CD4-positive, alpha-beta T cell treated with Interleukin-15 for 4 hours (primary cell): ENCODE results near the gene ABCG1.

ENCODE experiments used
- DNase-seq: peaks from one replicate; pipeline ENCODE4 v3.0.0-alpha.2; 2020; ENCODE audit warnings: low spot score

The ABCG1 gene

DNA sequence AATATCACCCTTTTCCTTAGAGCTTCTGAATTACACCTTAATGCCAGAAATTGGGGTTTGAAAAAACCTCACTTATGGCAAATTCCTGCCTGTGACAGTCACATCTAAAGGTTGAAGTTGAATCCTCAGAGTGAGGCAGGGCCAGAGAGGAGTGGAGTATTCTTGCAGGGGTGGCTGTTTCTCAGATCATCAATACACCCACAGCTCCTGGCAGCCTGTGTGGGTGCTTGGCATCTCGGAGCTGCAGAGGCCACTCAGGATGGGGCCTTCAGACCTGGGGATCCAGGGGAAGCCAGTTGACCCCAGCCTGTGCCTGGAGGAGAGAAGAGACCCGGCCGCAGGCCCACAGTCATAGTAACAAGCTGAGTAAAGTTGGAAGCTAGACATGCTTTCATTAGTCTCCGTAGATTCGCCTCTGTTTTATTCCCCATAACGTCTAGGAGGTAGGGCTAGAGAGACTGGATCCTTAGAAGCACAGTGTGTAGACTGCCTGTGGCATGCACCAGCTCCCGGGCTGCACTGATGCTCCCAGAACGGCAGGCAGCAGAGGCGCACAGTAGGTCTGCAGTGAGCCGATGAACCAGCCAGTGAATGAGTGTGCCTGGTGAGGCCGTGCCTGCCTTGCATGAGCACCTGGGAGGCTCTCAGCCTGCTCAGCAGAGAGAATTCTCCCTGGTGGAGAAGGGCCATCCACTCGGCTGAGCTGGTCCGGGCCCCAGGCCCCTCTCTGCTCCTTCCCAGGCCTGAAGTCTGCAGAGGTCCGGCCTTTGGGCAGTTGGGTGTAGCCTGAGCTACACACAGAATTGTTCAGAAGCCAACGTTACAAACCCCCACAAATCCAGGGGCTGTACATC is 53.4 kb downstream of the ABCG1 start:
- DNase-seq, result no peak

DNA sequence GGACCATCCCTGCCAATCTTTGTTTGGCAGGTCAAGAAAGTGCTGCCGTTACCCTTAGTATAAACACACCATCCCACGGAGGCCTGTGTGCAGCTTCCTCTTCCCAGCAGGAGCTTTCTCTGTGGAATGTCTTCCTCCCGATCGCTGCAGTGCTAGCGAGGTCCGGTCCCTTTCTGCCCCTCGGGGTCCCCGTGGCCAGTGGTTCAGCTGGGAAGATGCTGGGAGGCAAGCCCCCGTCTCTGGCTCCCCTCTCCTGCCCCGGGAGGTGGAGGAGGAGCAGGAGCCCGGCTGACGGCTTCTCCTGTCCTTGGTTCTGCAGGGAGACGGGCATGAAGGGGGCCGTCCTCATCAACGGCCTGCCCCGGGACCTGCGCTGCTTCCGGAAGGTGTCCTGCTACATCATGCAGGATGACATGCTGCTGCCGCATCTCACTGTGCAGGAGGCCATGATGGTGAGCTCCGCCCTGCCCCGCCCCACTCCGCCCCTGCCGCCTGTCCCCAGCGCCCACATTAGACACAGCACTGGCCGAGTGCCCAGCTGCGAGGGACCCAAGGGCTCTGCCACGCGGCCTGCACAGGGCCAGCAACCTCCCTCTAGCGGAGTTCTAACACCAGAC is 54.2 kb downstream of the ABCG1 start:
- no peak for DNase-seq

DNA sequence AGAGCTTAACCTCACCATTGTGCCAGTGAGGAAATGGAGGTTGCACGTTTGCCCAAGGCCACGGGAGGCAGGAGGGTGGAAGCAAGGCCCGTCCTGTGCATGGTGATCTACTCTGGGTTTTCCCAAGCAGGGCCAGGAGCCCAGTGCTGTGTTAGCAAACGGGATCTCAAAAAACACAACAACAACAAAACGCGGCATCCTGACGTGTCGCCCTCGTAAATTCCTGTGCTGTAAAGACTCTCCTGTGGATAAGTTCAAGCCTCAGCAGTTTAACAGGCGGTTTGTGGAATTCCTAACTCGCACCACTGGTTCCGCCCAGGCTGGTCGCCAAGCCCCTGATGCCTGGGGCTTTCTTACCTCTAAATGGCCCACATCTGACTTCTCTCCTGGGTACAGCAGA is 57.1 kb downstream of the ABCG1 start:
- no peak for DNase-seq

DNA sequence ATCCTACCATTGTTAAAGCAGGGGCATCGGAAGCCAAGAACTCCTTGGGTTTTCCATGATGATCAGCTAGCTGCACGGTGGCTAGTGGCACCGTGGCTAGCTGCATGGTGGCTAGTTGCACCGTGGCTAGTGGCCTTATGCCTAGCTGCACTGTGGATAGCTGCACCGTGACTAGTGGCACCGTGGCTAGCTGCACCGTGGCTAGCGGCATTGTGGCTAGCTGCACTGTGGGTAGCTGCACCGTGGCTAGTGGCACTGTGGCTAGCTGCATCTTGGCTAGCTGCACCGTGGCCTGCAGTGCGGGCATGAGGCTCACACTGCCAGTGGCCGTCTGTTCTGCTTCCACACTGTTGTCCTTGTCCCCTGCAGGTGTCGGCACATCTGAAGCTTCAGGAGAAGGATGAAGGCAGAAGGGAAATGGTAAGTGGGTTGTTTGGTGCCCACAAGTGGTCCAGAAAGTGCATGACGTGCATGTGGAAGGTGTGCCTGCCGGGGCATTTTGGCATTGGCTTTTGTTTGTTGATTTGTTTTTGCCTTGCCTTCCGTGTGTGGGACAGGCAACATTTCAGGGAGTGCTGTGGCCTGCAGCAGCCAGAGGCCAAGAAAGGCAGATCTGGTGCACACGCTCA is 57.7 kb downstream of the ABCG1 start:
- no peak for DNase-seq

DNA sequence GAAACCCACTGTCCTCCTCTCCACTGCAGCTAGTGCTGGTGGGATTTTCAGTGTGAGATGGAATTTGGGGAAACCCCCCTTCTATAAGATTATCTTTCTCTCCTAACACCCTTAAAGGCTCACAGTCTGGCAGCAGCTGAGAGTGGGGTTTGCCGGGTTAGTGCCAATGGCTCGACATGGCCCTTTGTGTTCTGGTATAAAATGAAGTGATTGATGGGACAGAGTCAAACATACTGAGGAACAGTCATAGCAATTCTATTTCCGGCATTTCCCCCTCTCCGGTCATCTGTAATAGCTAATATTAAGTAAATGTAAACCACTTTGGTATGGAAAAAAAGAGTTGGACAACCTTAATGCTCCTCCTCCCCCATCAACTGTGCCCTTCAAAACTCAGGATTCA is 58.7 kb downstream of the ABCG1 start:
- no peak for DNase-seq

DNA sequence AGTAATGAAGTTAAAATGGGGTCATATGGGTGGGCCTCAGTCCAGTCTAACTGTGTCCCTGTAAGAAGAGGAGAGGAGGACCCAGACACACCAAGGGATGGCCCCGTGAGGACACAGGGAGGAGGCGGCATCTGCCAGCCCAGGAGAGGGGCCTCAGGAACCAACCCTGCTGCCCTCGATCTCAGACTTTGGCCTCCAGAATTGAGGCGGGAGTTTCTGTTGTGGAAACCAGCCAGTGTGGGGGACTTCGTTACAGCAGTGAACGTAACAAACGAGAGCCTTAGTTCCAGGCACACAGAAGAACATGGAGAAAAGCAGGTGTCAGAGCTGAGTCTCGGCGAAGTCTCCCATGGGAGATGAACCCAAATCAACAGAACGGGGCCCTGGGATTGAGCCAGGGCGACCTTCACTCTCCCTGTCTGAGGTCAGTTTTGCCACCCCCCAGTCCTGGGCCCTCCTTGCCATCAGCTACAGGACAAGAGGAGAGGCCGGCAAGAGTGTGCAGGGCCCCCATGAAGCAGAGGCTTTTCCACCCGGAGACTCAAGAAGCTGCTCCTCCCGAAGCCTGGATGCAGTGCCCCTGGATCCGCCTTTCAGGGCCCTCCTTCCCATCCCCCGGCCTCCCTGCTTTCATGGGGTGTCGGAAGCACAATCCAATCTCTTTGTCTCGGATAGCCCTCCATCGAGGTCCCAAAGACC is 59.7 kb downstream of the ABCG1 start:
- DNase-seq, result no peak

DNA sequence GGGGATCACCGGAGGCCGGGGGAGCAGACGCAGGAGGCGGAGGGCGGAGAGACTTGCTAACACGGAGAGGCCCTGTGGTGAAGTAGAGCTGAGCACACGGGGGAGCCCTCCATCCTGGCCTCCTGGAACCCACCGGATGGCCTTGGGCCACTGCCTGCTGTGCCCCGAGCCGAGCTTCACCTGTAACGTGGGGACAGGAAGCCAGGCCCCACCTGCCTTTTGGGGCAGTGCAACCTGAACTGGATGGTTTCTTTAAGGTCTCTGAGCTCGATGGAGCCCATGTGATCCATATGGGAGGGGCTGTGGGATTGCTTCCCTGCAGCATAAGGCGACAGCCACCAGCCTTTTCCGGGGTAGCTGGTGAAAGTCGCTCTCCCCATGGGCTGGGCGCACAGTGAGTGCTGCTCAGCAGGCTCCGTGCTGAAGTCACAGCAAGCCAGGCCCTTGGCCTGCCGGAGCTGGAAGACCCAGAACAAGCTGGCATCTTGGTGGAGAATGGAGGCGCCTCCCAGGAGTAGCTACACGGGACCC is 60.5 kb downstream of the ABCG1 start:
- DNase-seq, result no peak

DNA sequence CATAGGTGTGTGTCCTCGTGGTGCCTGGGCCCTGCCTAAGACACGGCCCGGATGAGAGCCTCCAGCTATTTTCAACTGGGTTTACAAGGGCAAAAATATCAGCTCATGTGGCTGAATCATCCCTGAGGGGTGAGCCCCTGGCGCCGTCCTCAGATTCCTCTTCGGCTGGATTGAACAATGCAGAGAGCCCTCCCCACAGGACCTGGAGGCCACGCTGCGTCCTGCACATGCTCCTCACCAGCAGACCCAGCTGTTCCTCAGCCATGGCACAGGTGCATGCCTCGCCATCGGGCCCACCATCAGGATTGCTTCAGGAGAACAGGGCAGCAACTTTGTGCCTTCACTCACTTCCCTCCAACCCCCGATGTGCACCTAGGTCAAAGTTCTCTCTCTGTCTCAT is 60.9 kb downstream of the ABCG1 start:
- DNase-seq, result no peak

DNA sequence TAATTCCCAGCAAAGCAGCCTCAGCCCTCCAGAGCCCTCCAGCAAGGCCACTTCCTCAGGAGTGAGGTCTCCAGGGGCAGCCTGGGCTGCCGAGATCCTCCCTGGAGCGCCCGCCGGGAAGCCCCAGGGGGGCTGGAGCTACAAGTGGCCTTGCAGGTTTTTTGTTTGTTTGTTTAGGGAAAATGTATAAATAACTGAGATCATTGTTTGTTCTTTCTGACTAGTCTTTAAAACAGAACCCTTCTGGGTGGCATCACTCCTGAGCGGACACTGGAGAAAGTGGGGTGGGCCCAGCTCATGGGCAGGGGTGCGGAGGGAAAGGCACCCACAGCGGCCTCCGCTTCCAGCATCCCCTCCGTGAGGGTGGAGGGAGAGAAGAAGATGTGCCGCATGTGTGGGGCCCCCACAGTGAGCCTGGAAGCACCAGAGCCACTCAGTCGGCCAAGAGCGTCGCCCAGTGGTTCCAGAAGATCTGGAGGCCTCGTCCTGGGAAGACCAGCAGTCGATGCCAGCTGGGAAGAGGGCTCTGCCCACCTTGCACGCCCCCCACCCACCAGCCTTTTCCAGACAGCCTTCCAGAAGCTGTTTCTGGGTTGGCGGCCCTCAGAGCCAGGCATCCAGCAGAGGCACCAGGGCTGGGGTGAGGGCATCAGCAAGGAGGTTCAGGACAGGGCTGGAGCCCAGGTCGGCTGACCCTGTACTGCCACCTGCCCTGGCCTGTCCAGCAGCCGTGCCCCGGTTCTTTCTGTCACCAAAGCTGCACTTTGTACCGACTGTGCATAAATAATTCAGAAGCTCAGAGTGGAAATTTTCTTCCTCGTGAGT is 61.6 kb downstream of the ABCG1 start:
- DNase-seq, result no peak

DNA sequence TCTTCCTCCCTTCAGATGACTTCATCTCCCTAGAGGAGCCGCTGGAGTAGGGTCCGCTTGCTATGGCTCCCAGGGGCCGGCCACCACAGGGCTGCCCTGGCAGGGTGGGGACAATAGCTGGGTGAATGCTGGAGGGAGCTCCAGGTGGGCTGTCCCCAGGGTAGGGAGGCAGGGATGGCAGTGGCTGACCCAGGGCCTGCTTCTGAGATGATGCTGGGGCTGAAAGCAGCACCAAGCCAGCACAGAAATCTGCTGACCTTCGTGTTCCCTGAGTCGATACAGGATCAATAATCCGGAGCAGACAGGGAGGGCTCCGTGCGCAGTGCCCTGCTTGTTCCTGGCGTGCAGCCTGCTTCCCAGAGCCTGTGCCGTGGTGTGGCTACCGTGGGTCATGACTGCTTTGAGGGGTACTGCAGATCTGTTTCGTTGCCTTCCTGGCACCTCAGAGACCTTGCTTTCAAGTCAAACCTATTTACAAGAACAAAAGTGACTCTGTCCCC is 62.3 kb downstream of the ABCG1 start:
- no peak for DNase-seq

DNA sequence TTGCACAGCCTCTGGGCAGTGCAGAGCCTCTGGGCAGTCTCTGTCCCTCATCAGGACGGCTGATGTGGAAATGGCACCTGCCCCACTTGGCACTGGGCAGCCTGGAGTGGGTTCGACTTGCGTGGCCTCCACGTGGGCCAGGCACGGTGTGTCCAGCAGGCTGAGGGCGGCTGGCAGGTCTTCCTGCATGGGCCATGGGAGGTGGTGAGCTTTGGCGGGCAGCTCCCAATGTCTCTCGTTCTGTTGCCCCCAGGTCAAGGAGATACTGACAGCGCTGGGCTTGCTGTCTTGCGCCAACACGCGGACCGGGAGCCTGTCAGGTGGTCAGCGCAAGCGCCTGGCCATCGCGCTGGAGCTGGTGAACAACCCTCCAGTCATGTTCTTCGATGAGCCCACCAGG is 63.1 kb downstream of the ABCG1 start:
- no peak for DNase-seq

DNA sequence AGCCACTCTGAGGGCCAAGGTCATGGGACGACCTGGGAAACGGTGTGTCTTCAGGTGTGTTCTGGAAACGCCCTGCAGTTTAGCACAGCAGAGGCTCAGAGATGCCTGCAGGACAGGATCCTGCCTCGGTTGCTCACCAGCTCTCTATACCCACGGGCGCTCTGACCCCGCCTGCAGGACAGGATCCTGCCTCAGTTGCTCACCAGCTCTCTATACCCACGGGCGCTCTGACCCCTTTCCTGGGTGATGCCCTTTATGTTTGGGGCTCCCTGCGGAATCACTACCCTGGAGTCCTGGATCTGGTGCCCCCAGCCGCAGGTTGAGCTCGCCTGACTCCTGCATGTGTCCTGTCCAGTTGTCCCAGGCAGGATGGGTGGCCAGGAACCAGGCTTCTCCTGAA is 63.8 kb downstream of the ABCG1 start:
- no peak for DNase-seq

DNA sequence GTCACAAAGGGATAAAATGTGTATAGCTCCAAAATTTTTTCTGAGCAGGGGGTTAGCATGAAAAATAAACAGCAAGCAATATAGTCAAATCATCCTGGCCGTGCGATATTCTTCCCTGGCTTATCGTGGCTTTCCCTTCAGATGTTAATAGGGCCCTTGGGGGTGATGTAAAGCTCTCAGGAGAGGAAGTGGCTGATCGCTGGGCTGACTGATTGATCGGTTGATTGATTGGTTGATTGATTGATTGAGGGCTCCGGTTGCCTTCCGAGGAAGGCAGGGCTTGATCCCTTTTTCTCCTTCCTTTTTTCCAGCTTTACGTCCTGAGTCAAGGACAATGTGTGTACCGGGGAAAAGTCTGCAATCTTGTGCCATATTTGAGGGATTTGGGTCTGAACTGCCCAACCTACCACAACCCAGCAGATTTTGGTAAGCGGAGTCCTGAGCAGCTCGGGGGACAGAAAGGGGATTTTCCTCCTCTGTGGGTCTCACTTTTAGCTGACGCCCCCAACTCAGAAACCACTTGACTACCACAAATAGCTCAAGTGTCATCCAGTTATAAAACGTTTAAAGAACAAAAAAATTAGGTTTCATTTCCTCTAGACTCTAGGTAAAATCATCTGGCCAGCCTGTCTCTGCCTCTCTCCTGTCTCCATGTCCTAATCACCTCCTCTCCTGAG is 66.8 kb downstream of the ABCG1 start:
- DNase-seq, result no peak

DNA sequence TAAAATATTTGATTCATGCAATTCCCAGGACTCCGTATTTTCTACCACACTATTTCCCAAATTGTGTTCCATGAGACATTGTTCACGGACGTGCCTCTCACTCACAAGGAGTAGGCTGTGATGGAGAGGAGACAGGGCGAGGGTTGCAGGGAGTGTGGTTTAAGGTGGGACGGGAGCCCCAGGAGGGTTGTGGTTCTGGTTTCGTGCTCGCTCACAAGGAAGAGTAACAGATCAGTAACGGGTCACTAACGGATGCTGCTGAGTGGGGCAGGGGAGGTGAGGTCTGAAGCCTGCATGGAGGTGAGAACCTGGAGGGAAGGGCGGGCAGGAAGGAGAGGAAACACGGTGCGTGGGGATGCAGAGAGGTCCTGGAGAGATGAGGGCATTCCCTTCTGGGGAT is 67.5 kb downstream of the ABCG1 start:
- DNase-seq, result no peak

DNA sequence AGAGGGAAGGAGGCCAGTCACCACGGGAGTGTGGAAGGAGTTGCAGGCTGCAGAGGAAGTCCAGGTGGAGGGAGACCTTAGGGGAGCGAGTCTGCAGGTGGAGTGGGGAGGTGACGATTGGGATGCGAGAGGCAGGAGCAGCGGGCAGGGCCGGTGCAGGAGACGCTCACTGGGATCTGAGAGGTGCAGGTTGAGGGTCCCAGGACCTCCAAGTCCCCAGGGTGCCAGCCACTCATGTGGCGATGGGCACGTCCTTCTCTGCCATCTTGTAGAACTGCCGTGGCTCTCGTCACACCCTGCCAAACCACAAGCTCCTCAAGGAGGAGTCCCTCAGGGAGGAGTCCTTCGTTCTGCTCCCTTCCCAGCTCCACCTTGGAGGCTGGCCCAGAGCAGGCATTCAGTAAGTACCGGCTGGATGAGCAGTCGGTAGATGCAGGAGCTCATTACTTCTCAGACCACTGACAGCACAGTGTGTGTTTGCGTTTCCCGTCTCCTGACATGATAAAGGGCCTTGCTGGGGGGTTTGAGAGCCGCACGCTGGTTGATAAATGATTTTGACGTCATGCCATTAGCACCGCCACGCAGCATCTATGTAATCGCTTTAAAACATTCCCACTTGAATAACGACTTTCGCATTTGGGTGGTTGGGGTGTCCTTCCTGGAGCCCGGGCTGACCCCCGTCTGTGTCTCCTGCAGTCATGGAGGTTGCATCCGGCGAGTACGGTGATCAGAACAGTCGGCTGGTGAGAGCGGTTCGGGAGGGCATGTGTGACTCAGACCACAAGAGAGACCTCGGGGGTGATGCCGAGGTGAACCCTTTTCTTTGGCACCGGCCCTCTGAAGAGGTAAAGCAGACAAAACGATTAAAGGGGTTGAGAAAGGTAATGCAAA is 68.5 kb downstream of the ABCG1 start:
- no peak for DNase-seq

DNA sequence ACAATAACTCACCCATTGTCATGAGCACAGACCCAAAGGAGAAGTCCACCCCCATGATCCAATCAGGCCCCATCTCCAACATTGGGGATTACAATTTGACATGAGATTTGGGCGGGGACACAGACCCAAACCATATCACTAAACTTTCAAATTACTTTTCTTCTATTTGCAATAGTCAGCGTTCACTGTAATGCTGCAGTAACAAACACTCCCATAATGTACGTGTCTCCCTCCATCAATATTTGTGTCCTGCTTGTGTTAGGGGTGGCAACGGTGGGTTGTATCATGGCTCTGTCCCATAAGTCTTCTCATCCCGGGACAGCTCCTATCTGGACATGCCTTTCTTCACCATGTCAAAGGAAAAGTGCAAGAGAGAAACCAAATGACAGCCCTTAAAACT is 70.0 kb downstream of the ABCG1 start:
- DNase-seq, result no peak

DNA sequence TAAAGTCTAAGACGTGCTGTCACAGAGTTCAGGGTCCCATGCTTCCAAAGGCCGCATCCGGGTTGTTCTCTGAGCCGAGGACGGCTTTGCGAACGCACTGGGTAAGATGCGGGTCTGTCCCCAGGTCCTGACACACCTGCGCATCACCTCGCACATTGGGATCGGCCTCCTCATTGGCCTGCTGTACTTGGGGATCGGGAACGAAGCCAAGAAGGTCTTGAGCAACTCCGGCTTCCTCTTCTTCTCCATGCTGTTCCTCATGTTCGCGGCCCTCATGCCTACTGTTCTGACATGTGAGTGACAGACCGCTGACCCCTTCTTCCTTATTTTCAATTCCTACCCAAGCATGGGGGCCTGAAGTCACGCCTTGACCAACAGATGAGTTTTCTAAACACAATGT is 71.0 kb downstream of the ABCG1 start:
- no peak for DNase-seq

DNA sequence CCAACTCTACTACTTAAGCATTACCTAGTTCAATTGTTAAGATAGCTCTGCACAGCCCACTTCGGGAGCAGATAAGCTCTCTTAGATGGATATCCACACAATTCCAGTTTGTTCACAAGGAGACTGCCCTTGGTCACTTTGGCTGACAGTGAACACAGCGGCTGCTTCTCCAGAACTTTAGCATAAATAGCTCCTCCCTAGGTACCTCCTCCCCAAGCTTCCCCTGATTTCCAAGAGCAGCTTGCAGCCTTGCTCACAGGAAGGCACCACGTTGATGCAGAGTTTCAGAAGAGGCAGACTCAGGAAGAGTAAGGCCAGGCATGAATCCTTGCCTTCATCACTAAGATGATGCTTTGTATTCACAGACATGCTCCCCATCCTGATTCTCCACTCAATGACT is 71.6 kb downstream of the ABCG1 start:
- no peak for DNase-seq

DNA sequence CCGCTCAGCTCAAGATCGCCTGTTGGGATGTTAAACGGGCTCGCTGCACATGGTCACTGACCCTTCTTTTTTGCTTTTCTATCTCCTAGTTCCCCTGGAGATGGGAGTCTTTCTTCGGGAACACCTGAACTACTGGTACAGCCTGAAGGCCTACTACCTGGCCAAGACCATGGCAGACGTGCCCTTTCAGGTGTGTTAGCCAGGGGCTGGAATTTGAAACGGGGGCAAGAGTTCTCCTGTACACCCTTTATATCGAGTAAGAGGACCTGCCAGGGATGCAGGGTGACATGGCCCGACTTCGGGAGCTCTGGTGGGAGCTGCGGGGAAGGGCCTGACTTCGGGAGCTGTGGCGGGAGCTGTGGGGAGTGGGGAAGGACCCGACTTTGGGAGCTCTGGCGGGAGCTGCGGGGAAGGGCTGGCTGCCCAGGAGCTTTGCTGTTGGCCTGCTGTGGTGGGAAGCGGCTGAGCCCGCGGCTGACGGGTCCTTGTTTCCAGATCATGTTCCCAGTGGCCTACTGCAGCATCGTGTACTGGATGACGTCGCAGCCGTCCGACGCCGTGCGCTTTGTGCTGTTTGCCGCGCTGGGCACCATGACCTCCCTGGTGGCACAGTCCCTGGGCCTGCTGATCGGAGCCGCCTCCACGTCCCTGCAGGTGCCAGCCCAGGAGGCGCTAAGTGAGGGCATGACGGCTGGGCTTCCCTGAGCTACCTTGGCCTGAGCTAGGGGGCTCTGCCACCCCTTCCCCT is 72.2 kb downstream of the ABCG1 start:
- DNase-seq, result no peak
